SJCRH30 (cell line): ENCODE measurements around the gene ATP6V0A1. TPM values are rescaled to one million over a fixed set of nuclear protein-coding genes. Genes with fewer than 3 reads are reported as not detected.
A peak's percentile ranks its signal among the peaks of the same experiment; 100 is the strongest.

Experiments used
- DNase-seq, 2 experiments: peaks; one replicate each; pipeline ENCODE4 v3.0.0-alpha.2; 2015 to 2020
- H3K27ac ChIP-seq: fragments of 250-450 bp; sonication (Bioruptor Pico); 2 replicates; pipeline ENCODE4 v1.5.1; 2020; ENCODE audit warnings: mild to moderate bottlenecking, moderate library complexity
- H3K27me3 ChIP-seq: fragments of 250-450 bp; sonication (Bioruptor Pico); 2 replicates; pipeline ENCODE4 v1.5.1; 2020; ENCODE audit warnings: mild to moderate bottlenecking, moderate library complexity
- H3K36me3 ChIP-seq: fragments of 250-450 bp; sonication (Bioruptor Pico); 2 replicates; pipeline ENCODE4 v1.5.1; 2020; ENCODE audit warnings: mild to moderate bottlenecking, moderate library complexity
- H3K4me1 ChIP-seq: fragments of 250-450 bp; sonication (Bioruptor Pico); 2 replicates; pipeline ENCODE4 v1.5.1; 2020; ENCODE audit warnings: mild to moderate bottlenecking, moderate library complexity
- H3K4me3 ChIP-seq: fragments of 250-450 bp; sonication (Bioruptor Pico); 2 replicates; pipeline ENCODE4 v1.5.1; 2020; ENCODE audit warnings: mild to moderate bottlenecking, moderate library complexity
- H3K9me3 ChIP-seq: fragments of 250-450 bp; sonication (Bioruptor Pico); replicated peaks from 2 replicates; pipeline ENCODE4 v1.5.1; 2020; ENCODE audit warnings: mild to moderate bottlenecking, moderate library complexity
- total RNA-seq: library from RNA; depleted of rRNA; stranded (reverse); fragments of >200 nt; shearing (Covaris generic); gene quantifications from 2 replicates; pipeline ENCODE4 v1.2.3, GENCODE V29; 2014

The ATP6V0A1 gene
- total RNA-seq, 1 experiment from 2014 or later: 30.9 TPM

- DNase-seq: no peak
- Histone ChIP-seq H3K36me3 (0 out of 2 replicates have a peak, but pooled peaks cover 6% of the 10 kb centered on the region), H3K27ac (no peak overlapping the region), H3K9me3 (no peaks in the 10 kb centered on the region), H3K4me1 (peaks cover 15% of the 10 kb centered on the region), H3K4me3 (no peak overlapping the region), H3K27me3 (no peaks in the 10 kb centered on the region)
These were observed 55.0 kb downstream of the ATP6V0A1 start for GRCh38 chr17:42513686-42514085.

GRCh38 chr17:42514279-42514678 is 55.6 kb downstream of the ATP6V0A1 start:
- Histone ChIP-seq H3K4me1 (peaks cover 21% of the 10 kb centered on the region), H3K36me3 (0 out of 2 replicates have a peak, but pooled peaks cover 5% of the 10 kb centered on the region), H3K9me3 (no peaks in the 10 kb centered on the region), H3K27me3 (no peaks in the 10 kb centered on the region), H3K4me3 (no peak overlapping the region), H3K27ac (no peak overlapping the region)
- no peak for DNase-seq

GRCh38 chr17:42514867-42515266 is 56.2 kb downstream of the ATP6V0A1 start:
- Histone ChIP-seq H3K27me3 (no peaks in the 10 kb centered on the region), H3K36me3 (0 out of 2 replicates have a peak, but pooled peaks cover 4% of the 10 kb centered on the region), H3K9me3 (no peaks in the 10 kb centered on the region), H3K27ac (no peak overlapping the region), H3K4me1 (peaks cover 27% of the 10 kb centered on the region), H3K4me3 (no peak overlapping the region)
- no peak for DNase-seq

- Histone ChIP-seq H3K9me3 (no peaks in the 10 kb centered on the region), H3K4me1 (peaks cover 44% of the 10 kb centered on the region), H3K4me3 (no peak overlapping the region), H3K27ac (no peak overlapping the region), H3K27me3 (no peaks in the 10 kb centered on the region), H3K36me3 (0 out of 2 replicates have a peak, but pooled peaks cover 4% of the 10 kb centered on the region)
- peak; percentile 84 to 91 for DNase-seq
These were observed 58.8 kb downstream of the ATP6V0A1 start for GRCh38 chr17:42517516-42517915.

- Histone ChIP-seq H3K27me3 (no peaks in the 10 kb centered on the region), H3K4me1 (peaks cover 44% of the 10 kb centered on the region), H3K36me3 (0 out of 2 replicates have a peak, but pooled peaks cover 4% of the 10 kb centered on the region), H3K4me3 (no peak overlapping the region), H3K27ac (peak overlapping the region; percentile 89), H3K9me3 (no peaks in the 10 kb centered on the region)
- DNase-seq: peak; percentile 69 to 80
These were observed 59.5 kb downstream of the ATP6V0A1 start for GRCh38 chr17:42518046-42518754.

GRCh38 chr17:42518755-42519545 is 60.3 kb downstream of the ATP6V0A1 start:
- H3K9me3 ChIP-seq: no peaks in the 10 kb centered on the region
- 0 out of 2 replicates have a peak, but pooled peaks cover 4% of the 10 kb centered on the region for H3K36me3 ChIP-seq
- H3K27ac ChIP-seq: peak overlapping the region; percentile 89
- peak; percentile 86 to 91 for DNase-seq
- peaks cover 44% of the 10 kb centered on the region for H3K4me1 ChIP-seq
- no peak overlapping the region for H3K4me3 ChIP-seq
- H3K27me3 ChIP-seq: no peaks in the 10 kb centered on the region

GRCh38 chr17:42519546-42520491 is 61.1 kb downstream of the ATP6V0A1 start:
- peak; percentile 89 to 90 for DNase-seq
- 0 out of 2 replicates have a peak overlapping the region, but pooled peaks have one; percentile 3 for H3K4me3 ChIP-seq
- no peaks in the 10 kb centered on the region for H3K27me3 ChIP-seq
- no peaks in the 10 kb centered on the region for H3K9me3 ChIP-seq
- H3K27ac ChIP-seq: peak overlapping the region; percentile 89
- peaks cover 44% of the 10 kb centered on the region for H3K4me1 ChIP-seq
- 0 out of 2 replicates have a peak, but pooled peaks cover 4% of the 10 kb centered on the region for H3K36me3 ChIP-seq

- peak; percentile 57 to 66 for DNase-seq
- Histone ChIP-seq H3K27ac (peak overlapping the region; percentile 89), H3K4me1 (peaks cover 44% of the 10 kb centered on the region), H3K4me3 (no peak overlapping the region), H3K9me3 (no peaks in the 10 kb centered on the region), H3K36me3 (0 out of 2 replicates have a peak, but pooled peaks cover 4% of the 10 kb centered on the region), H3K27me3 (no peaks in the 10 kb centered on the region)
These were observed 61.9 kb downstream of the ATP6V0A1 start for GRCh38 chr17:42520540-42520951.

GRCh38 chr17:42521036-42521435 is 62.4 kb downstream of the ATP6V0A1 start:
- DNase-seq: no peak
- H3K4me3 ChIP-seq: no peak overlapping the region
- H3K9me3 ChIP-seq: no peaks in the 10 kb centered on the region
- no peaks in the 10 kb centered on the region for H3K27me3 ChIP-seq
- peaks cover 44% of the 10 kb centered on the region for H3K4me1 ChIP-seq
- H3K36me3 ChIP-seq: 0 out of 2 replicates have a peak, but pooled peaks cover 4% of the 10 kb centered on the region
- no peak overlapping the region; the same call in 1 of the 2 replicates for H3K27ac ChIP-seq

- Histone ChIP-seq H3K9me3 (no peaks in the 10 kb centered on the region), H3K4me3 (no peak overlapping the region), H3K27ac (no peak overlapping the region), H3K4me1 (peaks cover 44% of the 10 kb centered on the region), H3K36me3 (0 out of 2 replicates have a peak, but pooled peaks cover under 1% of the 10 kb centered on the region), H3K27me3 (no peaks in the 10 kb centered on the region)
- no peak for DNase-seq
These were observed 63.1 kb downstream of the ATP6V0A1 start for GRCh38 chr17:42521666-42522262.

GRCh38 chr17:42522263-42522790 is 63.6 kb downstream of the ATP6V0A1 start:
- Histone ChIP-seq H3K36me3 (no peaks in the 10 kb centered on the region), H3K9me3 (no peaks in the 10 kb centered on the region), H3K27me3 (no peaks in the 10 kb centered on the region), H3K27ac (no peak overlapping the region), H3K4me3 (no peak overlapping the region), H3K4me1 (peaks cover 42% of the 10 kb centered on the region)
- no peak for DNase-seq

- no peaks in the 10 kb centered on the region for H3K9me3 ChIP-seq
- H3K27me3 ChIP-seq: no peaks in the 10 kb centered on the region
- H3K4me1 ChIP-seq: peaks cover 37% of the 10 kb centered on the region
- no peak overlapping the region for H3K27ac ChIP-seq
- no peak overlapping the region for H3K4me3 ChIP-seq
- no peak for DNase-seq
- no peaks in the 10 kb centered on the region for H3K36me3 ChIP-seq
These were observed 64.2 kb downstream of the ATP6V0A1 start for GRCh38 chr17:42522798-42523278.

GRCh38 chr17:42525221-42525620 is 66.5 kb downstream of the ATP6V0A1 start:
- H3K27ac ChIP-seq: no peak overlapping the region
- H3K4me1 ChIP-seq: peaks cover 13% of the 10 kb centered on the region
- H3K27me3 ChIP-seq: no peaks in the 10 kb centered on the region
- no peak for DNase-seq
- H3K9me3 ChIP-seq: no peaks in the 10 kb centered on the region
- H3K36me3 ChIP-seq: no peaks in the 10 kb centered on the region
- no peak overlapping the region for H3K4me3 ChIP-seq
